Thyroid gland (tissue), 4 donors: ENCODE measurements around the gene SELENOM. TPM values are rescaled to one million over a fixed set of nuclear protein-coding genes. Genes with fewer than 3 reads are reported as not detected.
"Not testable (repeated sequence)": the region's sequence is repeated elsewhere in the genome, so short reads cannot be mapped to it uniquely, and the experiment has no call there.

ENCODE experiments used
- DNase-seq, 2 donors: peaks; one replicate each; pipeline ENCODE4 v3.0.0-alpha.2; 2019
- H3K27ac ChIP-seq, 3 donors: fragments of 200-600 bp; sonication (generic); 1 replicate in 2 of 3; 2 replicates in 1 of 3; pipeline ENCODE4 v1.5.1; 2016 to 2019; ENCODE audit warnings: mild to moderate bottlenecking in 1 of 3, moderate library complexity in 1 of 3
- H3K27me3 ChIP-seq: fragments of 200-600 bp; sonication (generic); one replicate; pipeline ENCODE4 v1.5.1; 2019
- H3K36me3 ChIP-seq, 2 donors: fragments of 200-600 bp; sonication (generic); one replicate each; pipeline ENCODE4 v1.5.1; 2016 to 2019
- H3K4me1 ChIP-seq, 2 donors: fragments of 200-600 bp; sonication (generic); one replicate each; pipeline ENCODE4 v1.5.1; 2017 to 2019
- H3K4me3 ChIP-seq, 3 donors: fragments of 200-600 bp; sonication (generic); replicated peaks in 1 of 3; 1 replicate in 2 of 3; 2 replicates in 1 of 3; pipeline ENCODE4 v1.5.1; 2016; ENCODE audit warnings: mild to moderate bottlenecking in 1 of 3
- H3K9me3 ChIP-seq: fragments of 200-600 bp; sonication (generic); one replicate; pipeline ENCODE4 v1.5.1; 2017
- POLR2A ChIP-seq, 2 donors: fragments of 450-650 bp; IDR thresholded peaks; one replicate each; pipeline ENCODE4 v1.6.1; 2017; ENCODE audit warnings: antibody characterized with exemption in 2 of 2, mild to moderate bottlenecking in 2 of 2, moderate library complexity in 1 of 2
- WGBS, 2 donors: methylation state at CpG; one replicate each; pipeline ENCODE4 v1.1.5; 2017; 5-methylcytosine and 5-hydroxymethylcytosine counted together
- intact Hi-C: fragments of 100-400 bp; cut with DNase I; formaldehyde crosslinking; loops from one replicate; pipeline ENCODE4 v1.15.1; 2023
- total RNA-seq, 4 donors: library from RNA; depleted of rRNA; stranded (reverse); fragments of >200 nt; gene quantifications; one replicate each; pipeline ENCODE4 v1.2.3, GENCODE V29; 2016
- TF ChIP-seq, protein P1 (sequence below), 6 experiments: fragments of 200-600 bp in 3 of 6; fragments of 450-650 bp in 3 of 6; sonication (generic) in 3 of 6; IDR thresholded peaks; one replicate each; pipeline ENCODE4 v1.5.1; 2016 to 2019; ENCODE audit warnings: antibody characterized with exemption in 6 of 6, mild to moderate bottlenecking in 2 of 6, inconsistent platforms in 1 of 6, moderate library complexity in 1 of 6

The SELENOM gene
- total RNA-seq, 4 donors from 2014 or later, result 208 to 501 (median 314) TPM

DNA sequence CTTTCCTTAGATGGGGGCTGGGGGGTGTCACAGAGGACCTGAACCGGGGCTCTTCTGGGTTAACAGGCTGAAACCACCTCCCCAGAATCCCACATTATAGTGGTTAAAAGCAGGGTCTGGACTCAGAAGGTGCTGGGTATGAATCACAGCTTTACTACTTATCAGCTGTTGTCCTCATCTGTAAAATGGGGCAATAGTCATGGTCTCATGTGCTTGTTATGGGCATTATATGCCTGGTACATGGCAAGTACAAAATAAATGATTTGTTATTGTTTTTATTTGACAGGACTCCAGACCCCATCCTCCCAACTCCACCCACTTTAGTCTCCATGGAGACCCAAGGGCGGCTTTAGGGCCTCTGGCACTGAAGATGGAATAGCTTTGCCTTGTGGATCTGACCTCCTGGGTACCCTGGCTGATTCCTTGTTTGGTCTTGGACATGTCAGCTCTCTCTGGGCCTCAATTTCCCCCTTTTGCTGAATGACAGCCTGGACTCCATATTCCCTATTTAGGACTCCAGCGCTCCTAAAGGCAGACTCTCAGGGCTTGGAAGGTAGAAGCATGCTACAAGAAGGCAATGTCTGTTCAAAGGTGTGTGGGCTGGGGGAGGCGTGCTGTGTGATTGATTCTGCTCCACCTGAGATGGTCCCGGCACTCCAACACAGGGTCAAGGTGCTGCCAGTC is 27.1 kb downstream of the SELENOM start:
- peaks cover 24 to 44% of the 10 kb centered on the region in 2 donors for H3K4me1 ChIP-seq
- WGBS, 2 donors, result 38 to 54% methylated on average over 3 to 5 of the region's 5 CpGs
- no peak for TF ChIP-seq POLR2A (IDR thresholded peaks at IDR 0.05)
- TF ChIP-seq, protein P1, sequence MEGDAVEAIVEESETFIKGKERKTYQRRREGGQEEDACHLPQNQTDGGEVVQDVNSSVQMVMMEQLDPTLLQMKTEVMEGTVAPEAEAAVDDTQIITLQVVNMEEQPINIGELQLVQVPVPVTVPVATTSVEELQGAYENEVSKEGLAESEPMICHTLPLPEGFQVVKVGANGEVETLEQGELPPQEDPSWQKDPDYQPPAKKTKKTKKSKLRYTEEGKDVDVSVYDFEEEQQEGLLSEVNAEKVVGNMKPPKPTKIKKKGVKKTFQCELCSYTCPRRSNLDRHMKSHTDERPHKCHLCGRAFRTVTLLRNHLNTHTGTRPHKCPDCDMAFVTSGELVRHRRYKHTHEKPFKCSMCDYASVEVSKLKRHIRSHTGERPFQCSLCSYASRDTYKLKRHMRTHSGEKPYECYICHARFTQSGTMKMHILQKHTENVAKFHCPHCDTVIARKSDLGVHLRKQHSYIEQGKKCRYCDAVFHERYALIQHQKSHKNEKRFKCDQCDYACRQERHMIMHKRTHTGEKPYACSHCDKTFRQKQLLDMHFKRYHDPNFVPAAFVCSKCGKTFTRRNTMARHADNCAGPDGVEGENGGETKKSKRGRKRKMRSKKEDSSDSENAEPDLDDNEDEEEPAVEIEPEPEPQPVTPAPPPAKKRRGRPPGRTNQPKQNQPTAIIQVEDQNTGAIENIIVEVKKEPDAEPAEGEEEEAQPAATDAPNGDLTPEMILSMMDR (IDR thresholded peaks at IDR 0.05), result no peak

DNA sequence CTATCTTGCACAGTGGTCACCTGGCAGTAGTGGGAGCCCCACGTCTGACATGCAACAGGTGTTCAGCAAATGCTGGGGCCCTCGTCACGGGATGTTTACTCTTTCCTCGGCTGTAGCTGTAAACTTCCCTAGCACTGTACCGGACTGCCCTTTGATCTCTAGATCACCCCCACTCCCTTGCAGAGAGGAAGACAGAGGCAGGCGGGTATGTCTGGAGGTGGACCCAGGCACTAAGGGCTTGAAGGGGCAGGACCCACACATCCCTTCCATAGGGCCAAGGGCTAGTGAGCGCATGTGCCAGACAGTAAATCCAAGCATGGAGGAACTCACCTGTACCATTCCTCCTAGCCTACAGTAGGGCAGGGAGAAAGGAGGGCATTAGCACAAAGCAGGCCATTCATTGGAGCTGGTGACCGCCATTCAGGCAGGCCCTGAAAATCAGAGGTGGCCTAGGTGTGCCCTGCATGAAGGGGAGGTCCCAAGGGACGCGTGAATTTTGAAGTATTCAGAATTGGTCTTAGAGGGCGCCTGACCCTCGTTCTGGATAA is 28.2 kb downstream of the SELENOM start:
- H3K4me3 ChIP-seq, result no peak overlapping the region
- 78 to 83% methylated on average over 11 to 12 of the region's 12 CpGs for WGBS, 2 donors
- H3K9me3 ChIP-seq, result no peaks in the 10 kb centered on the region
- H3K4me1 ChIP-seq, result peaks cover 20 to 40% of the 10 kb centered on the region in 2 donors
- TF ChIP-seq POLR2A (IDR thresholded peaks at IDR 0.05), result no peak
- TF ChIP-seq, protein P1 (IDR thresholded peaks at IDR 0.05), result no peak
- no peak for DNase-seq
- intact Hi-C loops, result no loop called here
- H3K36me3 ChIP-seq, result no peaks in the 10 kb centered on the region
- no peaks in the 10 kb centered on the region for H3K27me3 ChIP-seq
- no peak overlapping the region for H3K27ac ChIP-seq

More for the DNA sequence above, 27.1 kb downstream of the SELENOM start:
- peak overlapping the region; percentile 24 to 91 (median 87) for H3K27ac ChIP-seq
- no peaks in the 10 kb centered on the region for H3K27me3 ChIP-seq
- no peaks in the 10 kb centered on the region for H3K9me3 ChIP-seq
- no peaks in the 10 kb centered on the region for H3K36me3 ChIP-seq
- intact Hi-C loops, result no loop called here
- DNase-seq, result no peak
- peak overlapping the region in 2 of 3 donors; percentile 22 to 65 for H3K4me3 ChIP-seq

DNA sequence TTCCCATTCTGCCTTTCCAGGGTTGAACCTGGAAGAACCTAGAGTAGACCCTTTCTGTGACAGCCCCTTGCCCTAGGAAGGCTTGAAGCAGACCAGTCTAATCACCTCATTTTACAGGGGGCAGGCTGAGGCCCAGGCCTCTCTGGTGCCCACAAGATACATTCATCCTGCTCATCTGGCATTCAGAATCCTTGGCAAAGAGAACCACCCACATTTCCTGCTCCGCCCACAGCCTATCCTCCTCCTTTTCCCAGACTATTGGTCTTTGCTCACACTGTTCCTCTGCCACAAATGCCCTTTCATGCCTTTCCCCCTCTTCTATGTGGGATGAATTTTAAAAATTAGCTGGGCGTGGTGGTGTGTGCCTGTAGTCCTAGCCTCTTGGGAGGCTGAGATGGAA is 29.0 kb downstream of the SELENOM start:
- peaks cover 12 to 32% of the 10 kb centered on the region in 2 donors for H3K4me1 ChIP-seq
- WGBS, 2 donors, result 90 to 93% methylated on average over 2 of the region's 2 CpGs
- H3K9me3 ChIP-seq, H3K27me3 ChIP-seq, intact Hi-C loops, H3K27ac ChIP-seq, H3K4me3 ChIP-seq, DNase-seq, H3K36me3 ChIP-seq: not testable (repeated sequence)

DNA sequence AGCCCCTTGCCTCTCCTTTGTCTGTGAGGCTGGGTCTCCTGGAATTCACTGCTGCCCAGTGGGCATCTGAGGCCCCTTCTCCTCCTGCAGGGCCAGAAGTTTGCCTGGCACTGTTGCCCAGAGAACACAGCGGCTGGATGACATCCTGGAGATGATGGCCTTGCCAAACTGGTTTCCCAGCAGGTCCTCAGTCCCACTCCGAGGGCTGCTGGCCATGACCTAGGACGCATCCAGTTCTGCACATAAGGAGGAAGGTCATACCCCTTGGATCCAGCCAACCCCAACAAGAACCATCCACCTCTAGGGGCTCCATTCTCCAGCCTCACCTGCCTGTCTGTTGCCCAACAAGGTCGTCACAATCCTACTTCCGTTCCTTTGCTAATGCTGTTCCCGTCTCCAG is 29.7 kb downstream of the SELENOM start:
- Histone ChIP-seq H3K4me1 (peaks cover 8 to 25% of the 10 kb centered on the region in 2 donors), H3K9me3 (no peaks in the 10 kb centered on the region), H3K27me3 (no peaks in the 10 kb centered on the region), H3K36me3 (no peaks in the 10 kb centered on the region), H3K27ac (no peak overlapping the region), H3K4me3 (no peak overlapping the region)
- intact Hi-C loops, result no loop called here
- TF ChIP-seq, protein P1 (IDR thresholded peaks at IDR 0.05), result no peak
- no peak for TF ChIP-seq POLR2A (IDR thresholded peaks at IDR 0.05)
- WGBS, 2 donors, result 84 to 89% methylated on average over 6 of the region's 6 CpGs
- DNase-seq, result no peak

DNA sequence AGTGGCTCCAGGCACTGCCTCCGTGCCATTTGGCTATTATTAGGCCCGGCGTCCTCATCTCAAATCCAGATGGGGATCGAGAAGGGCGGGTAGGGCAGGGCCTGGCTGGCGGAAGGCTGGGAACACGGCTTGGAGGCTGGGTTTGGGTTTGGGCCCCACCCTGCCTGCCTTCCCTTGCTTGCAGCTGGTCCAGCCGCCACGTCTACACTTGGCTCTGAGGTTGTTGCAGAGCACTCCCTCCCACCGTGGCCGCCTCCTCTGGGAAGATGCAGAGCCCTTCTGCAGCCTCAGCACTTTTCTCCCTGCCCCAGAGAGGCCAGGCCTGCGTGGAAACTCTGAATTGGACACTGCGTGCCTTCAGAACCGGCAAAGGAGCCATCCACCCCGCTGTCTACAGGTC is 31.4 kb downstream of the SELENOM start:
- H3K9me3 ChIP-seq, result no peaks in the 10 kb centered on the region
- H3K27me3 ChIP-seq, result no peaks in the 10 kb centered on the region
- DNase-seq, result peak; percentile 33 to 37
- peaks cover 0 to 12% of the 10 kb centered on the region in 2 donors for H3K4me1 ChIP-seq
- no peaks in the 10 kb centered on the region for H3K36me3 ChIP-seq
- no peak overlapping the region for H3K4me3 ChIP-seq
- H3K27ac ChIP-seq, result peak overlapping the region; percentile 16 to 43 (median 39)
- 62 to 69% methylated on average over 13 to 15 of the region's 15 CpGs for WGBS, 2 donors
- intact Hi-C loops, result no loop called here
- TF ChIP-seq, protein P1 (IDR thresholded peaks at IDR 0.05), result no peak
- no peak for TF ChIP-seq POLR2A (IDR thresholded peaks at IDR 0.05)

DNA sequence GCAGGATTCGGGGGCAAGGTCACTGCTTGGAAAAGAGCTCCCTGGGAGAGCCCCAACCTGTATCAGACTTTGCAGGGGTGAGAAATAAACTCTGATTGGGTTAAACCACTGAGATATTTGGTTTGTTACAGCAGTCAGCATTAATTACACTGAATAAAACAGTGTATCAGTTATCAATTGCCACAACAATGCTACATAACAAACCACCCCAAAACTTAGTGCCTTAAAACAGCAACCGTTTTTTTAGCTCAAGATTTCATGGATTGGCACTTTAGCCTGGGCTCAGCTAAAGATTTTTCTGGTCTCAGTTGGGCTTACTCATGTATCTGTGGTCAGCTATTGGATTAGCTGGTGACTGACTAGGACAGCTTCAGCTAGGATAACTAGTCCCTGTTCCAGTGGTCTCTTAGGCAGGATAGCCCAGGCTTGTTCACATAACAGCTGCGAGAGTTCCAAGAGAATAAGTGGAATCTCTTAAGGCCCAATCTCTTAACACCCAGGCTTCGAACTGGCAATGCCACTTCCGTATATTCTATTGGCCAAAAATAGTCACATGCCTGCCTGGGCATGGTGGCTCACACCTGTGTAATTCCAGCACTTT is 33.7 kb downstream of the SELENOM start:
- H3K4me1 ChIP-seq, H3K27ac ChIP-seq, H3K27me3 ChIP-seq, DNase-seq, intact Hi-C loops, H3K9me3 ChIP-seq, H3K36me3 ChIP-seq, H3K4me3 ChIP-seq: not testable (repeated sequence)
- 87 to 89% methylated on average over 4 to 5 of the region's 5 CpGs for WGBS, 2 donors

DNA sequence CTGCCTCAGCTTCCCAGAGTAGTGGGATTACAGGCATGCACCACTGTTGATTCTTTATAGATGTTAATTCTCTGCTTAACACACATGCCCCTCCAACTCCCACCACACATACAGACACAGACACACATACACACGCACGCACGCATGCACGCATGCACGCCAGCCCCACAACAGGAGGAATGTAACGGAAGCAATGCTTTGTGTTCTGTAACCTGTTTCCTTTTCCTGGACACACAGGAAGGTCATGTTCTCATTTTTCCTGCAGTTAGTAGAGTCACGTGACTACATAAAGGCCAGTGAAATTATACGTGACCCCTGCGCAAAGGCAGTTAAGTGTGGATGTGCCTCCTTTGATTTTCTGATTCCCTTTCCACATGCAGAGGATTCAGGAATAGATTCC is 34.2 kb downstream of the SELENOM start:
- H3K9me3 ChIP-seq, H3K4me1 ChIP-seq, H3K36me3 ChIP-seq, H3K27ac ChIP-seq, H3K27me3 ChIP-seq, H3K4me3 ChIP-seq, intact Hi-C loops, DNase-seq: not testable (repeated sequence)
- 87 to 93% methylated on average over 9 of the region's 9 CpGs for WGBS, 2 donors

DNA sequence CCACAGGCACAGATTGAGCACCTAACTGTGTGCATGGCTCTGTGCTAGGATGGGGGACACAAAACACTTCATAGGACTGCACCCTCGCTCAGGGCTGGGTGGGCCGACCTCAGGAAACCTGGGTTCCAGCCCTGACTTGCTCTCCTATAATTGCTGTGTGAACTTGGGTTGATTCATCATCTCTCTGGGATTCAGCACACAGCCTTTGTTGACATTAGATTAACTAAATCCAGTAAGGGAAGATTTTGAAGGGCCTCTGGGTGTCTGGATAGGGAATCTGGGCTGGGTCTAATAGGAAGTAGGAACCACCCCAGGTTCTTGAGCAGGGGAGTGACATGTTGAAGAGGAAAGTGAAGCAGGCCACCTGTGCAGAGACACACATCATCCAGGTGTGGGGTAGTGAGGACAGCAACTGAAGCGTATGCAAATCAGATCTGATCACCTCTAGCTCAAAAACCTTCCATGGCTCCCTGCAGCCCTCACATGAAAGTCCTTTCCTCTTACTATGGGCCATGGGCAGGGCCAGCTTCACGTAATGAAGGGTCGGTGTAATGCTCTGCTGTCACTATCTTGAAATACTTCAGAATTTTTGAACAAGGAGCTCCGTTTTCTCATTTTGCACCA is 37.6 kb downstream of the SELENOM start:
- H3K9me3 ChIP-seq, H3K4me3 ChIP-seq, H3K36me3 ChIP-seq, intact Hi-C loops, H3K4me1 ChIP-seq, H3K27me3 ChIP-seq, H3K27ac ChIP-seq, DNase-seq: not testable (repeated sequence)
- 89 to 96% methylated on average over 6 of the region's 6 CpGs for WGBS, 2 donors
